H1 (cell line): ENCODE data around the gene NPR2. TPM values are rescaled to one million over a fixed set of nuclear protein-coding genes. Genes with fewer than 3 reads are reported as not detected.

Source experiments
- JUND ChIP-seq: IDR thresholded peaks from 2 replicates; pipeline ENCODE4 v1.6.1; 2011; ENCODE audit warnings: mild to moderate bottlenecking, improper control_type of control experiment, low read length
- polyA plus RNA-seq, 7 experiments: library from polyadenylated mRNA; depleted of rRNA in 3 of 7; stranded (reverse) in 5 of 7; unstranded in 2 of 7; fragments of >200 nt in 5 of 7; fragments of 200-250 nt in 2 of 7; gene quantifications; 1 replicate in 5 of 7; 2 replicates in 1 of 7; 4 replicates in 1 of 7; pipeline versions ENCODE4 v1.2.1 to v1.2.3, GENCODE V29; 2011 to 2013; ENCODE audit warnings: missing spikeins in 2 of 7, mixed read lengths in 2 of 7
- total RNA-seq: library from RNA; stranded (reverse); fragmentation: NEBNext Ultra II Directional; extraction: Animal tissue kit (Norgen Biotek cat#: 25700); gene quantifications from 2 replicates; pipeline ENCODE4 v1.2.1, GENCODE V29; 2021

NPR2 gene
- total and polyA plus RNA-seq, 2 of the 8 experiments (the other 6 are each of a cell fraction or from before 2014, with no cell fraction given) = 11.0 to 17.0 TPM

- no peak for TF ChIP-seq JUND
- TF ChIP-seq, all 59 proteins: peak for 0
Measured at GRCh38 chr9:35774907-35775635, 16.3 kb upstream of the NPR2 start (continued).
